NB4 (cell line): ENCODE measurements around the gene SPSB4.

ENCODE experiments used
- CTCF ChIP-seq: IDR thresholded peaks from one replicate; pipeline ENCODE4 v1.5.1; 2012; ENCODE audit warnings: low read depth, low read length
- MAX ChIP-seq: IDR thresholded peaks from 2 replicates; pipeline ENCODE4 v1.6.1; 2011; ENCODE audit warnings: low read depth, low read length
- MYC ChIP-seq: IDR thresholded peaks from 2 replicates; pipeline ENCODE4 v1.6.1; 2011; ENCODE audit warnings: low read depth, low read length
- POLR2A ChIP-seq: IDR thresholded peaks from 2 replicates; pipeline ENCODE4 v1.6.1; 2011; ENCODE audit warnings: mild to moderate bottlenecking; ENCODE audit not compliant: insufficient read length; ENCODE audit errors: extremely low read depth

- TF ChIP-seq CTCF (no peak), MAX (no peak), MYC (no peak), POLR2A (no peak)
These were observed 58.6 kb downstream of the SPSB4 start for GRCh38 chr3:141109751-141110150.
